Measurements from ENCODE around the gene EPS8L3.
A peak's percentile ranks its signal among the peaks of the same experiment; 100 is the strongest.
"Not testable (repeated sequence)": the region's sequence is repeated elsewhere in the genome, so short reads cannot be mapped to it uniquely, and the experiment has no call there.

Gene EPS8L3

DNA sequence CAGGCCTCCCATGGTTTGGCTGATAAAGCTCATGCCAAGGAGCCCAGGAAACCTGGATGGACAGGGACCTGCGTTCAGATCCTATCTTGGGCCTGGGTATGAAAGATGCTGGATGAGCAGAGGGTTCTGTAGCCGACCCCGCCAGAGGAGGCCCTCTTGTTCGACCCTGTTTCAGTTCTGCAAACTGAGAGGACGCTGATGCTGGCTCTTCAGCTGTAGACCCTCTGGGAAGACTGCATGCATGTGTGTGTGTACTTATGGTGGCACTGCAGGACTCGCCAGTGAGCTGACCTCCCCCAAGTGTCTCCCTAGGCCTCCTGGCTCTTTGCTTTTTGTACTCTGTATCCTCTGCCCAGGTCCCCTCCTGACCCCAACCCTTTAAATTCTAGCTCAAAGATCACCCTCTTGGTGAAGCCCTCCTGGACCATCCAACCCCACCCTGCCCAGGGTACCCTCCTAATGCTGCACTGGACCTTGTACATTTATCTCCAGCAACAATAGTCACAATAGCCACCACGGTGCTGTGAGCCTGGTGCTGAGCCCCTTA lies 1.6 kb downstream of the EPS8L3 start:
- TF ChIP-seq, protein P1, sequence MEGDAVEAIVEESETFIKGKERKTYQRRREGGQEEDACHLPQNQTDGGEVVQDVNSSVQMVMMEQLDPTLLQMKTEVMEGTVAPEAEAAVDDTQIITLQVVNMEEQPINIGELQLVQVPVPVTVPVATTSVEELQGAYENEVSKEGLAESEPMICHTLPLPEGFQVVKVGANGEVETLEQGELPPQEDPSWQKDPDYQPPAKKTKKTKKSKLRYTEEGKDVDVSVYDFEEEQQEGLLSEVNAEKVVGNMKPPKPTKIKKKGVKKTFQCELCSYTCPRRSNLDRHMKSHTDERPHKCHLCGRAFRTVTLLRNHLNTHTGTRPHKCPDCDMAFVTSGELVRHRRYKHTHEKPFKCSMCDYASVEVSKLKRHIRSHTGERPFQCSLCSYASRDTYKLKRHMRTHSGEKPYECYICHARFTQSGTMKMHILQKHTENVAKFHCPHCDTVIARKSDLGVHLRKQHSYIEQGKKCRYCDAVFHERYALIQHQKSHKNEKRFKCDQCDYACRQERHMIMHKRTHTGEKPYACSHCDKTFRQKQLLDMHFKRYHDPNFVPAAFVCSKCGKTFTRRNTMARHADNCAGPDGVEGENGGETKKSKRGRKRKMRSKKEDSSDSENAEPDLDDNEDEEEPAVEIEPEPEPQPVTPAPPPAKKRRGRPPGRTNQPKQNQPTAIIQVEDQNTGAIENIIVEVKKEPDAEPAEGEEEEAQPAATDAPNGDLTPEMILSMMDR (IDR thresholded peaks at IDR 0.05), result no peak
- peak; percentile 53 for DNase-seq (ENCODE audit: low spot score)
- no peak overlapping the region for H3K27ac ChIP-seq
- no peak overlapping the region for H3K4me3 ChIP-seq

DNA sequence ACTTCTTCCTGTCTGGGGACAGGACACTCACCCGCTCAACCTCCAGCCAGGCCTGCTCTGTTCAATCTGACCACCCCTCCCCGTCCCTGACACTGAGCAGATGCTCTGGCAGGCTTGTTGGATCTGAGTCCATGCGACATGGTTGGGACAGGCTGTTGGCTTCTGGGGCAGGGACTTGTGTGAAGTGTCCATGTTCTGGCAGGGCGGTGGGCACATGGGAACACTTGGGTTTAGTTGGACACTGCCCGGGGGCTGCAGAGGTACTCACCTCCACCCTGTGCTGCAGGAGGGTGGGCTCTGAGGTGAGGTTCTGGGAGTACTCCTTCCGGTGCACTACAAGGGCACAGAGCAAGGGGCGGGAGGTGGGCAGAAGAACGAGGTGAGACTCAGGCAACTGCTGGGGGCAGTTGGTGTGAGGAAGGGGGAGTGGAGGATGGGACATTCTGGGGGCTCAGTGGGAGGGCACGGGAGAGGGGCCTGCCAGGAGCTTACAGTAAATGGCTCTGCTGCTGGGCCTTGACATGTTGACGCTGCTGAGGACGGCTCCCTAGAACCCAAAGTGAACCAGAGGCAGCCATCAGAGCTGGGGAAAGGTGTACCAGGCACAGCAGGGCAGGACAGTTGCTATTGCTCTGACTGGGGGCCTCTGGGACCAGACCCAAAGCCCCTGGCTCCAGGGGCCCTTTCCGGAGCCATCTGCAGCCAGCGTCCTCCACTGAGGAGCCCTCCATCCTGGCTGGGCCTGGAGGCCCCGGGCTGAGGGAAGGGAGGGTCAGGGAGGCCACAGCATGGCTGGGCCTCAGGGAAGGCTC lies 2.3 kb downstream of the EPS8L3 start:
- TF ChIP-seq, protein P1 (IDR thresholded peaks at IDR 0.05), result no peak
- Histone ChIP-seq H3K4me3 (no peak overlapping the region), H3K27ac (no peak overlapping the region)
- DNase-seq (ENCODE audit: low spot score), result peak; percentile 72

DNA sequence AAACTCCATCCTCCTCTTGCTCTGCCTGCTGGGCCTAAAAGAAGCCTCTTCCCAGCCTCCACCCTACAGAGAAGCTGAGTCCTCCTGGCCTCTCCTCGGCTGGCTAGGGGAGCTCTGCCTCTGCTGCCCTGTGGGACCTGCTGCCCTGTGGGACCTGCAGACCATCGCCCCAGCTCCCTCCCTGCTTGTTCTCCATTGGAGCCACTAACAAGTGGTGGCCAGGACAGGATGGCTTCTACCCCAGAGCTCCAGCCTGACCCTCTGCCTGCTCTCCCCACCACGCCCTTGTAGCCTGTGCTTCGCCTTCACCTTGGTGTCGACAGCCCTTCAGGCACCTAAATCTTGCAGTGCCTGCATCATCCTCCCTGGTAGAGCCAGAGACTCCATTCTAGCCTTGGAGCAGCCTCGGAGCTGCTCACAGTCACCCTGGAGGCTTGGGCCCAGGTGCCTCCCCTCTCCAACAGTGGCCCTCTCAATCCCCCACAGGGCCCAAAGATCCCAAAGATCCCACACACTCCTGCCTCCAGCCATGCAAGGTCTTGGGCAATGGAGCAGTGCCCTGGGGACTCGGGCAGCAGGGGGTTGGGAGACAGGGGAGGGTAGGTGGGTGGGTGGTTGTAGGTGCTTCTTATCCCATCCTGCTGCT lies 3.0 kb downstream of the EPS8L3 start:
- Histone ChIP-seq H3K4me3 (no peak overlapping the region), H3K27ac (no peak overlapping the region)
- DNase-seq (ENCODE audit: low spot score), result peak; percentile 53
- TF ChIP-seq, protein P1 (IDR thresholded peaks at IDR 0.05), result no peak

DNA sequence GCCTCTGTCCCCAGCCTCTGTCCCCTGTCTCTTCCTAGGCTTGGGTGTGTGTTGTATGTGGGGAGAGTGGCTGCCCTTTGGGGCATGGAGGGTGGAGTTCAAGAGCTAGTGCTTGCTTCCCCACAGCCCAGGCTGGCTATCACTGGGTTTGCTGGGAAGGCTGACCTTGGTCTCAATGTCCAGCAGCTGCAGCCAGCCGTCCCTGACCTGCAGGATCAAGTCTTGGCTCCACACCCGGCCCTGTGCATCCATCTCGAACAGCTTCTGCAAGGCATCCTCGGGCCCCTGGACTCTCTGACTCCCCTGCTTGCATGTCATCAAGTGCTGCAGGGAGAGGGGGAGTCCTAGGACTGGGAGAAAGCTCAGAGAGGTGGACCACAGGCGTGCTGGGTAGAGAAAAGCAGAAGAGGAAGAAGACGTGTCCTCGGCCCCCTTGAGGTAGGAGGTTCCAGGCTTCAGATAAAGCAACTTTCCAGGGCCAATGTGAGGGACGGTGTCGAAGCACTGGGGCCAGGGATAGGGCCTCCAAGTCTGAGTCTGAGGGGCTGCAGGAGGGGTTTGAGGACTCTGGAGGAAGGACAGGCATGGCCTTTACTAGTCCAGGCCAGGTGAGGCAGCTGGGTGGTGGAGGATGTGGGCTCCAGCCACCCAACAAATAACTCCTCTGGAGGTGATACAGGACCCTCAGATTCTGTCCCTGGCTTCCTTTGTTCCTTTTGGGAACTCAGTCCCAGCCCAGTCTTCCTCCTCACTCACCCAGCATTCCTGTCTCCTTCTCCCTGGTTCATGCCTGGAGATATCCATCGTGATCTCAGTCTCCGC lies 4.0 kb downstream of the EPS8L3 start:
- DNase-seq (ENCODE audit: low spot score), result peak; percentile 65
- TF ChIP-seq, protein P1 (IDR thresholded peaks at IDR 0.05), result no peak
- H3K4me3 ChIP-seq, result no peak overlapping the region
- H3K27ac ChIP-seq, result no peak overlapping the region

DNA sequence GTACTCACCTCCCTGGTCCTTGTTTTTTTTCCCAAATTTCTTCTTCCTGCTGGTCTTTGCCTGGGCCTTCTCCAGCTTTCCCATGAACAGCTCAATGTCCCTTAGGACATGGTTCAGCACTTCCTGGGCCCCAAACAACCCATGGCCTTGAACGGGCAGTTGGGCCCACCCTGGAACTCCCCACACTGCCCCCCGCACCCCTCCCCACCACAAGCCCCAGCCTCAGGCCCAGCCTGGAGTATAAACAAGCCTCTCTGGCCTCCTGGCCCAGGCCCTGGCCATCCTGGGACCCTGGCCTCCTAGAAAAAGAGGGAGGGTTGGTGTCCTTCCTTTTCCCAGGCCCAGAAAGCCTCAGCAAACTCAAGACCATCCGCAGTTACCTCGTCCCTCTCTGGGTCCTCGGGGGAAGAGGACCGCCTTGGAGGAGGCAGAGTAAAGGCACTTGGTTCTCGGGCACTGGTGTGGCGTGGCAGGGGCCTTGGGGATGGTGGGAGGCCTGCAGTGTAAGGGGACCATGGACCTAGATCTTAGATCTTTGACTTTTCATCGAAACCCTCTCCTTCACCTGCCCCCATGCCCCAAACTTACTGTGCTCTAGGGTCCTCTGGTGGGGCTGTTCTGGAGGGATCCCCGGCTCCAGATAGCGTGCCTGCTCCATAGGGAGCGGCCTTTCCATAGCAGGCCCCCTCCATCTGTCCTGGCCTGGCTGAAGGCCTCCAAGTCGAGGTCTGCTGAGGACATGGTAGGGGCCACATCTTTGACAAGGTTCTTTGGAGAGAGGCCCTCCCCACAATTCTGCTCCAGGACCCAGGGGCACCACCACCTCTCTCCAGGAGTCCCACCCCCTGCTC lies 5.6 kb downstream of the EPS8L3 start:
- Histone ChIP-seq H3K4me3 (no peak overlapping the region), H3K27ac (no peak overlapping the region)
- TF ChIP-seq, protein P1 (IDR thresholded peaks at IDR 0.05), result no peak
- peak; percentile 55 for DNase-seq (ENCODE audit: low spot score)

DNA sequence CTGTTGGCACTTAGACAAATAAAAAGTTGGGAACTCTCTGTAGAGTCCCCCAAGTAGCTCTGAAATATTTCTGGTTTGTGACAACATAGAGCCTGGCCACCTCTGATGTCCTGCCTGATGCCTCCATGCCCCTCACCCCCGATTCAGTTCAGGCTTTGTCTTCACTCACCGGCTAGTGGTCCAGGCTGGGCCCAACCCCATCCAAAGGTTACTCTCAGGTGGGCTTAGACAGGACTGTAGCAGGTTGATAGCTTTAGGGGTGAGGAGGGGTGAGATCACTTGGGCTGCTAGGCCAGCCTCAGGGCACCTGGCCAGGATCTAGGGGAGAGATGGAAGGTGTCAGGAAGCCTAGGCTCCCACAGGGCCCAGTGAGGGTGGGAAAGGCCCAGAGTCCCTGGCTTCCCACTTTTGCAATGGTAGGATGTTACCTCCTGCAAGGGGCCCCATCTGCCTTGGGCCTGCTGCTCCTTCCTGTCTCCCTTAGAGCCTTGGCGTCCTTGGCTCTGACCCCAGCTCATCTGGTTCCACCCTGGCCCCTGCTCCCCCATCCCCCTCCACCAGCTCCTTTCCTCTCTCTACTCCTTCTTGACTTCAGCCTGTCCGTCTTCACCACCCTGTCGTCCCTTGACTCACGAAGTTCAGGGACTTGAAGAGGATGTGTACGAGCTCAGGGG lies 6.7 kb downstream of the EPS8L3 start:
- Histone ChIP-seq H3K27ac (no peak overlapping the region), H3K4me3 (no peak overlapping the region)
- TF ChIP-seq, protein P1 (IDR thresholded peaks at IDR 0.05), result no peak
- peak; percentile 67 for DNase-seq (ENCODE audit: low spot score)

DNA sequence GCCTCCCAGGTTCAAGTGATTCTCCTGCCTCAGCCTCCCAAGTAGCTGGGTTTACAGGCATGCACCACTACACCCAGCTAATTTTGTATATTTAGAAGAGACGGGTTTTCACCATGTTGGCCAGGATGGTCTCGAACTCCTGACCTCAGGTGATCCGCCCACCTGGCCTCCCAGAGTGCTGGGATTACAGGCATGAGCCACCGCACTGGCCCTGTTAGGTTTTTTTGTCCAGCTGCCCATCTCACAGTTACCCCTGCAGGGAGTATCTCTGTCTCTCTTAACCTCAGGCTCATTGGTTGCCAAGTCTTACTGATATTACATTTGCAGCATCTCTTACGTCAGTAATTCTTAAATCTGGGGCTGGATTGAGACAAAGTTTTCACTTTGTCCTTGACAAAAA lies 7.4 kb downstream of the EPS8L3 start:
- not testable (repeated sequence) for H3K4me3 ChIP-seq; H3K27ac ChIP-seq; DNase-seq (ENCODE audit: low spot score)

Data from coronary artery (tissue), 2 donors.